Chondrocyte (in vitro differentiated cells): ENCODE results near the gene YIPF4. TPM values are rescaled to one million over a fixed set of nuclear protein-coding genes. Genes with fewer than 3 reads are reported as not detected.
"Not testable (repeated sequence)": the region's sequence is repeated elsewhere in the genome, so short reads cannot be mapped to it uniquely, and the experiment has no call there.

ENCODE experiments used
- DNase-seq: peaks from one replicate; pipeline ENCODE4 v3.0.0; 2021; ENCODE audit warnings: mixed read lengths, low spot score
- H3K27ac Mint-ChIP-seq: one replicate; pipeline ENCODE4 v1.8.0; 2021; ENCODE audit warnings: mild to moderate bottlenecking, moderate library complexity, mixed read lengths; ENCODE audit not compliant: unreplicated experiment
- H3K27me3 Mint-ChIP-seq: 2 replicates; pipeline ENCODE4 v1.8.0; 2021; ENCODE audit warnings: low read depth, mixed read lengths
- H3K36me3 Mint-ChIP-seq: 2 replicates; pipeline ENCODE4 v1.8.0; 2021; ENCODE audit warnings: low read depth, mixed read lengths
- H3K4me1 Mint-ChIP-seq: 2 replicates; pipeline ENCODE4 v1.8.0; 2021; ENCODE audit warnings: low read depth, mild to moderate bottlenecking, mixed read lengths
- H3K4me3 Mint-ChIP-seq: one replicate; pipeline ENCODE4 v1.8.0; 2021; ENCODE audit warnings: mild to moderate bottlenecking, moderate library complexity, mixed read lengths; ENCODE audit not compliant: unreplicated experiment
- H3K9me3 Mint-ChIP-seq: 2 replicates; pipeline ENCODE4 v1.8.0; 2021; ENCODE audit warnings: low read depth, mixed read lengths
- total RNA-seq: library from RNA; stranded (reverse); gene quantifications from 3 replicates; pipeline ENCODE4 v1.2.1, GENCODE V29; 2021
- TF ChIP-seq, protein P1 (sequence below): fragments of 200-600 bp; sonication (generic); IDR thresholded peaks from 2 replicates; pipeline ENCODE4 v1.5.0; 2021; ENCODE audit warnings: antibody characterized with exemption, mild to moderate bottlenecking, moderate library complexity

The YIPF4 gene
- total RNA-seq, 1 donor from 2014 or later = 59.4 TPM

DNA sequence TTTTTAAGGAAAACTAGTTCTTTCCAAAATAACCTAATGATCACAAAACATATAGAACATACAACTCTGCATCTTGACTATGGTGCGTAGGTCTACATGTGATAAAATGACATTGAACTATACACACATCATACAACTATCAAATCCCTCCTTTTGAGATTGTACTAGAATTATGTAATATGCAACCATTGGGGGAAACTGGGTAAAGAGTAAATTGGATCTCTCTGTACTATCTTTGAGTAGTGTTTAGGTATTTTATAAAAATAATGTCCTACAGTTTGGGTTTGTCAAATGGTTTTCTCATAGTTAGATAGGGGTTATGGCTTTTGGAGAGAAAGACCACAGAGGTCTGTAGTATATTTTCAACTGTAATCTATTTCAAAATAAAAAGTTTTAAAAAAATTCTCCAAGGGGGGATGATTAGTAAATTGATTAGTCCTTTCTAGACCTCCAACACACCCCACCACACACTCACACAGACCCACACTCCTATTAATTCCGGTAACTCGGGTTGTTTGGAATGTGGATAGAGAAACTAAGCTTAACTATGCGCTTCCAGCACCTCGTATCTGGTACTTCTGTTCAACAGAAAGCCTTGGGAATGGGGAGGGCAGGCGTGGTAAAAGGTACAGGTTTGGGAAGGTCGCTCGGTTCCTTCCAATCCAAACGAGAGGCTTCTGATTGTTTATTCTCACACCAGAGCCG lies 78.4 kb downstream of the YIPF4 start:
- TF ChIP-seq, protein P1, sequence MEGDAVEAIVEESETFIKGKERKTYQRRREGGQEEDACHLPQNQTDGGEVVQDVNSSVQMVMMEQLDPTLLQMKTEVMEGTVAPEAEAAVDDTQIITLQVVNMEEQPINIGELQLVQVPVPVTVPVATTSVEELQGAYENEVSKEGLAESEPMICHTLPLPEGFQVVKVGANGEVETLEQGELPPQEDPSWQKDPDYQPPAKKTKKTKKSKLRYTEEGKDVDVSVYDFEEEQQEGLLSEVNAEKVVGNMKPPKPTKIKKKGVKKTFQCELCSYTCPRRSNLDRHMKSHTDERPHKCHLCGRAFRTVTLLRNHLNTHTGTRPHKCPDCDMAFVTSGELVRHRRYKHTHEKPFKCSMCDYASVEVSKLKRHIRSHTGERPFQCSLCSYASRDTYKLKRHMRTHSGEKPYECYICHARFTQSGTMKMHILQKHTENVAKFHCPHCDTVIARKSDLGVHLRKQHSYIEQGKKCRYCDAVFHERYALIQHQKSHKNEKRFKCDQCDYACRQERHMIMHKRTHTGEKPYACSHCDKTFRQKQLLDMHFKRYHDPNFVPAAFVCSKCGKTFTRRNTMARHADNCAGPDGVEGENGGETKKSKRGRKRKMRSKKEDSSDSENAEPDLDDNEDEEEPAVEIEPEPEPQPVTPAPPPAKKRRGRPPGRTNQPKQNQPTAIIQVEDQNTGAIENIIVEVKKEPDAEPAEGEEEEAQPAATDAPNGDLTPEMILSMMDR = no peak
- H3K27ac Mint-ChIP-seq = peak overlapping the region; percentile 96
- H3K36me3 Mint-ChIP-seq = peaks cover 2% of the 10 kb centered on the region
- no peak for DNase-seq
- H3K27me3 Mint-ChIP-seq = no peaks in the 10 kb centered on the region
- H3K4me3 Mint-ChIP-seq = peak overlapping the region; percentile 92
- no peaks in the 10 kb centered on the region for H3K9me3 Mint-ChIP-seq
- peaks cover 30% of the 10 kb centered on the region for H3K4me1 Mint-ChIP-seq

DNA sequence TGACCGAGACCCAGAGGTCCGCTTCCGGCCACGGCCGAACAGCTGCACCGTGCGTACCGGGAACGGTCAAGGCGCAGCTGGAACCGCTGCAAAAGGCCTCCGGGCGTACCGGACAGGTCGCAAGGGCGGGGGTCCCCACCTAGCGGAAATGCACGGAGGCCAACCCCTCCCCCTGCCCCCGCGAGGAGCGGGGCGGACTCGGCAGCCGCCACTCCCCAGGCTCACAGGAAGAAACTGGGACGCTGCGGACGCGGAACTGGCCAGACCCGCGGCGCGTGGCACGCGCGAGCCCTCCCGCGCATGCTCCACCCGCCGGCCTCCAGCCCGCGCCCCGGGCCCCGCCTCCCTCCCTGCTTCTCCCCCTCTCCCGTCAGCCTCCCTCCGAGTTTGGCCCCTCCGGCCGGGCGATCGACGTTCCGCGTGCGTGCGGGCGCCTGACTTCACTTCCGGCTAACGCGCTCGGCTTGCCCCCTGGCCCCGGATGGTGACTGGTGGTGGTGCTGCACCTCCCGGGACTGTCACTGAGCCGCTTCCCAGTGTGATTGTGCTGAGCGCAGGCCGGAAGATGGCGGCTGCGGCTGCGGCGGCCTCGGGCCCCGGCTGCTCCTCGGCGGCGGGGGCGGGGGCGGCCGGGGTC lies 79.1 kb downstream of the YIPF4 start, which contains the start of gene BIRC6:
TSS of gene BIRC6 (plus strand) at position 343 of the 637 bp plus-strand sequence. CDS start at position 482, 139 bp downstream.
- DNase-seq = peak; percentile 99
- Mint-ChIP-seq H3K27me3 (no peaks in the 10 kb centered on the region), H3K9me3 (no peaks in the 10 kb centered on the region), H3K36me3 (peaks cover 2% of the 10 kb centered on the region), H3K4me3 (peak within 1 kb of the TSS; percentile 92), H3K27ac (peak within 1 kb of the TSS; percentile 97), H3K4me1 (peaks cover 36% of the 10 kb centered on the region)
- TF ChIP-seq, protein P1 = no peak

- peaks cover 2% of the 10 kb centered on the region for H3K36me3 Mint-ChIP-seq
- peaks cover 36% of the 10 kb centered on the region for H3K4me1 Mint-ChIP-seq
- TF ChIP-seq, protein P1 = no peak
- H3K27me3 Mint-ChIP-seq = no peaks in the 10 kb centered on the region
- peak overlapping the region; percentile 92 for H3K4me3 Mint-ChIP-seq
- DNase-seq = no peak
- H3K9me3 Mint-ChIP-seq = no peaks in the 10 kb centered on the region
- H3K27ac Mint-ChIP-seq = peak overlapping the region; percentile 97
Measured at GRCh38 chr2:32357318-32358110, 79.8 kb downstream of the YIPF4 start.

DNA sequence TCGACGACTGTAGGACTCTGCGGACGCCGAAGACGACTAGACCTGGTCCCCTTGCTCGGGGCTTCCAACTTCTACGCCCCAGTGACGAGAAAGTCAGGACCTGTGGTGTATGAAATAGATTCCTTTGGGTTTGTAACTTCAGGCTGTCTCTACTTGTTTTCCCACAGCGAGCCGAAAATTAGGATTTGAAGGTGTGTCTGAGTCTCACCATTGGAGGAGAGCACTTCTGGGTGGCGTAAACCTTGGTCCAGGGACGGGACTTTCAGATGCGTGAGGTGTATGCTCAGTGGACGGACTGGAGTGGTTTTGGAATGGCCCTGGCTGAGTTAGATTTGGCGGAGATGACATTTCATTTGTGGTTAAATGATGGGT lies 80.4 kb downstream of the YIPF4 start:
- Mint-ChIP-seq H3K4me3 (peak overlapping the region; percentile 92), H3K4me1 (peaks cover 36% of the 10 kb centered on the region), H3K27me3 (no peaks in the 10 kb centered on the region), H3K27ac (peak overlapping the region; percentile 95), H3K36me3 (peaks cover 2% of the 10 kb centered on the region), H3K9me3 (no peaks in the 10 kb centered on the region)
- TF ChIP-seq, protein P1 = no peak
- DNase-seq = no peak

DNA sequence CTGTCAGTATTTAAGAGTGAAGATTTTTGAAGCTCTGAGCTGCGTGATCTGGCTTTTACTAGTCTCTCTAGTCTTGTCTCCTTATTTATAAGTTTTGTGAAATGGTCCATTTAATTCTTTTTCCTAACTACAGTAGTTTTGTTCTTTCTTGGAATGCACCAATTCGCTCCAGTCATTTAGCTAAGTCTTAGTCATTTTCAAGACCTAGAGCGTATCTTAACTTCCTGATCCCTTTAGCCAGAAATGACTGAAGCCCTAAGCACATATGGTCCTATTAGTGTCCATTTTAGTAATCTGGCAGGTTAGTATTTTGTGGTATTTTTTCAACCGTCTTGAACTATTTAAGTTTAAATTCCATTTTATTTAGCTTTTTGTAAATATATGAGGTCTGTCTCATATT lies 82.7 kb downstream of the YIPF4 start:
- no peak for DNase-seq
- TF ChIP-seq, protein P1 = no peak
- peaks cover 2% of the 10 kb centered on the region for H3K36me3 Mint-ChIP-seq
- H3K4me1 Mint-ChIP-seq = peaks cover 56% of the 10 kb centered on the region
- no peak overlapping the region for H3K4me3 Mint-ChIP-seq
- H3K27me3 Mint-ChIP-seq = no peaks in the 10 kb centered on the region
- H3K9me3 Mint-ChIP-seq = no peaks in the 10 kb centered on the region
- H3K27ac Mint-ChIP-seq = peak overlapping the region; percentile 78

DNA sequence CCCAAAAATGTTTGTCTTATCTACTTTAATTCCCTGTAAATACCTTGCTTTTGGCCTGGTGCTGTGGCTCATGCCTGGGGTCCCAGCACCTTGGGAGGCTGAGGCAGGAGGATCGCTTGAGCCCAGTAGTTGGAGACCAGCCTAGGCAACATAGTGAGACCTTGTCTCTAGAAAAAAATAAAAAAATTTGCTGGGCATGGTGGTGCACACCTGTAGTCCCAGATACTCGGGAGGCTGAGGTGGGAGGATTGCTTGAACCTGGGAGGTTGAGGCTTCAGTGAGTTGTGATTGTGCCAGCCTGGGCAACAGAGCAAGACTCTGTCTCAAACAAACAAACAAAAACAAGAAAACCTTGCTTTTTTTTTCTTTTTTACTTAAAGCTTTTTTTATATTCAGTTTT lies 85.3 kb downstream of the YIPF4 start:
- DNase-seq, H3K27ac Mint-ChIP-seq, H3K9me3 Mint-ChIP-seq, H3K36me3 Mint-ChIP-seq, H3K4me3 Mint-ChIP-seq, H3K27me3 Mint-ChIP-seq: not testable (repeated sequence)
- H3K4me1 Mint-ChIP-seq = peaks cover 74% of the 10 kb centered on the region
